Activated naive CD4-positive, alpha-beta T cell treated with anti-CD3 and anti-CD28 coated beads for 36 hours (primary cell): Measurements from ENCODE around the gene OTULINL. TPM values are rescaled to one million over a fixed set of nuclear protein-coding genes. Genes with fewer than 3 reads are reported as not detected.

ENCODE experiments used
- CTCF ChIA-PET: fragments of 350-600 bp; sonication (Branson Sonifier 250); formaldehyde crosslinking; loops from one replicate; lab custom pipeline; 2021; ENCODE audit warnings: antibody characterized with exemption; lab: Charles Lee
- DNase-seq: peaks from one replicate; pipeline ENCODE4 v3.0.0-alpha.2; 2020
- H3K27ac Mint-ChIP-seq: one replicate; pipeline ENCODE4 v1.8.0; 2021; ENCODE audit warnings: mild to moderate bottlenecking, mixed read lengths
- H3K27me3 Mint-ChIP-seq: one replicate; pipeline ENCODE4 v1.8.0; 2021; ENCODE audit warnings: low read depth, mixed read lengths
- H3K36me3 Mint-ChIP-seq: one replicate; pipeline ENCODE4 v1.8.0; 2021; ENCODE audit warnings: low read depth, mixed read lengths
- H3K4me1 Mint-ChIP-seq: one replicate; pipeline ENCODE4 v1.8.0; 2021; ENCODE audit warnings: low read depth, mixed read lengths
- H3K4me3 Mint-ChIP-seq: one replicate; pipeline ENCODE4 v1.8.0; 2021; ENCODE audit warnings: mild to moderate bottlenecking, moderate library complexity, mixed read lengths
- H3K9me3 Mint-ChIP-seq: one replicate; pipeline ENCODE4 v1.8.0; 2021; ENCODE audit warnings: mixed read lengths
- intact Hi-C: fragments of 100-400 bp; cut with micrococcal nuclease; formaldehyde crosslinking; loops from one replicate; pipeline ENCODE4 v1.15.1; 2023
- total RNA-seq, 2 experiments: library from RNA; stranded (reverse); gene quantifications; one replicate each; pipeline ENCODE4 v1.2.3, GENCODE V29; 2021

OTULINL gene
- total RNA-seq, 2 experiments from 2014 or later, result 9.1 to 10.6 TPM

DNA sequence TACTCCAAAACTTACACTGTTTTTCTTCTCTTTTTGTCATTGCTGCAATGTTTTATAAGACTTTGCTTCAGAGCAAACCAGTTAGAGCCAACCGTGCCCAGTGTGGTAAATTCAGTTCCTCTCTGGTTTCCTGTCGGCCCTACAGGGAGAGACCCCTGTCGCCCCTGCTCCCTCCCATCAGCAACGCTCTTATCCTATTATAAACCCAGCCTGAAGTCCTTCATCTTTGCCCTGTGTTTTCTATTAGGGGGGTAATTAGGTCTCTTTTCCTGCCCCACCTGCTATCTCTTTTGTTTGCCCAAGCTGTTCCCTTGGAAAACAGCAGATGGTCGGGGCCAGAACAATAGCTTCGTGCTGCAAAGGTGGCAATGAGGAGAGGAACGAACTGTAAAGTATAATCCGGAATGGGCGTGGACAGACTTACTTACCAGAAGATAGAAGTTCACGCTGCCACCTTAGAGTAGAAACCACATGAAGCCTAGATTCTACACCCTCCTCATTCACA lies 21.4 kb upstream of the OTULINL start:
- Mint-ChIP-seq H3K4me1 (peaks cover 14% of the 10 kb centered on the region), H3K9me3 (no peaks in the 10 kb centered on the region), H3K36me3 (no peaks in the 10 kb centered on the region), H3K27ac (no peak overlapping the region), H3K4me3 (peak overlapping the region; percentile 31), H3K27me3 (no peaks in the 10 kb centered on the region)
- peak; percentile 10 for DNase-seq
- intact Hi-C loops, result no loop called here
- CTCF ChIA-PET, result interaction anchor here (0.8 kb wide), 1 partner anchor 24 kb away, joined by 4 read pairs; no protein-coding TSS in a partner anchor

DNA sequence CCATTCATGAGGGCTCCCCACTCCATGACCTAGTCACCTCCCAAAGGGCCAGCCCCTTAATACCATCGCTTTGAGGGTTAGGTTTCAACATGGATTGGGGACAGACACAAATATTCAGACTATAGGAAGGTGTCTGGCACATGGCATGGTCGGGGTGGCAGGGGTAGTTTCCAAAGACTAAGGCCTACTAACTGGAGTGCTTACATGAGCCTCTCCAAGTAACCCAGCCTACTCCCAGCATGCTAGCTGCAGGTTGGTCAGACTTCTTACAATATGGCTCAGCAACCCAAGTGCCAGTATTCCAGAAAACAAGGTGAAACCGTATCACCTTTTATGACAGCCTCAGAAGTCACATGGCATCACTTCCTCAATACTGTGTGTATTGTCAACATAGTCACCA lies 19.9 kb upstream of the OTULINL start:
- Mint-ChIP-seq H3K36me3 (no peaks in the 10 kb centered on the region), H3K4me3 (no peak overlapping the region)

DNA sequence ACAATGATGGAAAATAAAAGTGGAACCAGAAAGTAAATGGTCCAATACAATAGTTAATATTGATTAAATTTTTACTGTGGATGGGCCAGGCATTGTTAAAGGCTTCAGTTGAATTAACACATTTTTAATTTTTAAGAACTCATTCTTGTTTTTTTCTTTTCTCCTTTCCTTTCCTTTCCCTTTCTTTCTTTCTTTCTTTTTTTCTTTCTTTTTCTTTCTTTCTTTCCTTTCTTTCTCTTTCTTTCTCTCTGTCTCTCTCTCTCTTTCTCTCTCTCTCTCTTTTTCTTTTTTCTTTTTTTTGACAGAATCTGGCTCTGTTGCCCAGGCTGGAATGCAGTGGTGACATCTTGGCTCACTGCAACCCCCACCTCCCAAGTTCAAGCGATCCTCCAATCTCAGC lies 13.3 kb upstream of the OTULINL start:
- Mint-ChIP-seq H3K4me3 (no peak overlapping the region), H3K27ac (no peak overlapping the region), H3K9me3 (no peaks in the 10 kb centered on the region), H3K36me3 (no peaks in the 10 kb centered on the region), H3K4me1 (no peaks in the 10 kb centered on the region), H3K27me3 (no peaks in the 10 kb centered on the region)
- CTCF ChIA-PET, result interaction anchor here (0.7 kb wide), 1 partner anchor 107 kb away, joined by 4 read pairs; no protein-coding TSS in a partner anchor
- intact Hi-C loops, result no loop called here
- no peak for DNase-seq

More for the DNA sequence above, 19.9 kb upstream of the OTULINL start:
- no peak for DNase-seq
- no peak overlapping the region for H3K27ac Mint-ChIP-seq
- H3K9me3 Mint-ChIP-seq, result no peaks in the 10 kb centered on the region
- intact Hi-C loops, result no loop called here
- CTCF ChIA-PET, result interaction anchor here (0.8 to 1.1 kb wide), 2 partner anchors 9 to 147 kb away, joined by 3 to 4 read pairs; no protein-coding TSS in a partner anchor
- H3K27me3 Mint-ChIP-seq, result no peaks in the 10 kb centered on the region
- H3K4me1 Mint-ChIP-seq, result peaks cover 14% of the 10 kb centered on the region

DNA sequence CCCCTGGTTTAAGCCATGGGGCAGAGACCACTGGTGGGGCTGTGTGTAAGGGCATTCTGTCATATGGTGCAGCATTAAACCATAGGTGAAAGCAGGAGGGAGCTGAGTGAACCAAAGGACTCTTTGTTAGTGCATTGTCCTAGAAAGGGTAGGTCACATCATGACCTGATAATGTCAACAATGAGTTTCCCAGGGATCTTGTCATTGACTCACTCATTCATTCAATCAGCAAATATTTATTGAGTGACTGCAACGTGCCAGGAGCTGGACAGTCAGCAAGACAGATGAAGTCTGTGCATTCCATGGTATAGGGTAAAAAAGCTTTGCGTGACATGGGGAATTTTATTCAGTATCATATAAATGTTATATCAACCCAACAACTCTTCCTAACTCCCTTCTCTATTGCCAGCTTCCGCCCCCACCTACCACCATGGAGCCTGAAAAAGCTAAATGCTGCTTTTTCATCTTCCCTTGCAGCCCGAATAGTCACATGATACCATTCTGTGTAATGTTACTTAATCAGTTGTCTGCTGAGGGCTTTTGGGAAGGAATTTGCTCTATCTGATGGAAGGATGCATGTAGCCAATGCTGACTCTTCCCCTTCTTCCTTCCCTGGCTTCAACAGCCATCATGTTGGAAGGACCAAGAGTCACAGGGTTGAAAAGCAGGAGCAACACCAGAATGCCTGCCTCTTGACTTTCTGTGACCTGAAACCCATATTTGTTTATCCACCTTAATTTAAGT lies 11.5 kb upstream of the OTULINL start:
- intact Hi-C loops, result no loop called here

DNA sequence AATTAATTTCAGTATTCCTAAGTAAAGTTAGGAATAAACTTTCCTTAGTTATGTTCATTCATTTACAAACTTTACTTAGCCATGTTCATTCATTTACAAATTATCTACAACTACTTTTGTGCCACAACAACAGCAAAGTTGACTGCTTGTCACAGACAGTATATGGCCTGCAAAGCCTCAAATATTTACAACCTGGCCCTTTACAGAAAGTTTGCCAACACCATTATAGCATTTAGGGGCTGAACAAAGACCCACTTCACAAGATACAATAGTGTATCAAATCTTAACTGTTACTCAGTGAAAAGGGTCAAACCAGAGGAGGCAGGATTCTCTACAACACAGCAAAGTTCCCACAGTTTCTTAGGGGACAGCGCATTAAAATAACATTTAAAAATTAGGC lies 9.7 kb upstream of the OTULINL start:
- H3K36me3 Mint-ChIP-seq, result no peaks in the 10 kb centered on the region
- H3K9me3 Mint-ChIP-seq, result no peaks in the 10 kb centered on the region
- H3K4me3 Mint-ChIP-seq, result no peak overlapping the region
- no peaks in the 10 kb centered on the region for H3K27me3 Mint-ChIP-seq
- intact Hi-C loops, result no loop called here
- DNase-seq, result no peak
- CTCF ChIA-PET, result no interaction called here
- no peak overlapping the region for H3K27ac Mint-ChIP-seq
- H3K4me1 Mint-ChIP-seq, result no peaks in the 10 kb centered on the region

More for the DNA sequence above, 11.5 kb upstream of the OTULINL start:
- no peaks in the 10 kb centered on the region for H3K36me3 Mint-ChIP-seq
- H3K9me3 Mint-ChIP-seq, result no peaks in the 10 kb centered on the region
- no peak overlapping the region for H3K27ac Mint-ChIP-seq
- no peaks in the 10 kb centered on the region for H3K27me3 Mint-ChIP-seq
- H3K4me1 Mint-ChIP-seq, result no peaks in the 10 kb centered on the region
- CTCF ChIA-PET, result interaction anchor here (0.8 to 1.6 kb wide), 3 partner anchors 8 to 60 kb away, joined by 3 to 4 read pairs (median 4); no protein-coding TSS in a partner anchor
- no peak overlapping the region for H3K4me3 Mint-ChIP-seq
- no peak for DNase-seq

DNA sequence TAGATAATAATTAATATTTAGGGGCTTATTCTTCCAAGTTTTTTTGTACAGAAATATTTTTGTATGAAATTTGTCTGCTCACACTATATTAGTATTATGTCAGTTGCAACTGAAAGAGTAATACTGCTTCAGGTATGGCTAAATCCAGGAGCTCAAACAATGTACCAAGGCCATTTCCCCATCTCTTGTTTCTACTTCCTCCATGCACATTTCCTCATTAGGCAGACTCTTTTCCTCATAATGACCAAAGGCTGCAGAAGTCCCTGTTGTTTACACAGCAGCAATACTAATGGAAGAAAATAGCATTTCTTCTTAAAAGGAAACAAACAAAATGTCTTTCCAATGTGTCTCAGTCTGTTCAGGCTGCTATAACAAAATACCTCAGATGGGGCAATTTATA lies 9.2 kb upstream of the OTULINL start:
- no peaks in the 10 kb centered on the region for H3K27me3 Mint-ChIP-seq
- no peak overlapping the region for H3K27ac Mint-ChIP-seq
- no peaks in the 10 kb centered on the region for H3K4me1 Mint-ChIP-seq
- CTCF ChIA-PET, result no interaction called here
- H3K36me3 Mint-ChIP-seq, result no peaks in the 10 kb centered on the region
- H3K4me3 Mint-ChIP-seq, result no peak overlapping the region
- no peak for DNase-seq
- intact Hi-C loops, result no loop called here
- H3K9me3 Mint-ChIP-seq, result no peaks in the 10 kb centered on the region

DNA sequence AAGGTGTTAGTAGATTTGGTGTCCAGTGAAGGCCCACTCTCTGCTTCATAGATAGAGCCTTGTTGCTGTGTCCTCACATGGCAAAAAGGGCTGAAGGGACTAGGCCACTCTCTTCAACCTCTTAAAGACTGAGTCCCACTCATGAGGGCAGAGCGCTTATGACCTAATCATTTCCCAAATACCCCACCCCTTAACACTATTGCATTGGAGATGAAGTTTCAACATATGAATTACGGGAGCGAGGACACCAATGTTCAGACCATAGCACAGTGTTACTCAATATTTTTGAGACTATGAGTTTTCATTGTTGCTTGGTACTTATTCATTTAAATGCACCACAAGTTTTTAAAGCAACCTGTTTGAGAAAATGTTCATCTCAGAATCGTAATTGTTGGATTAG lies 8.8 kb upstream of the OTULINL start:
- no peak for DNase-seq
- Mint-ChIP-seq H3K36me3 (no peaks in the 10 kb centered on the region), H3K9me3 (no peaks in the 10 kb centered on the region), H3K4me3 (no peak overlapping the region), H3K4me1 (no peaks in the 10 kb centered on the region), H3K27me3 (no peaks in the 10 kb centered on the region), H3K27ac (no peak overlapping the region)
- intact Hi-C loops, result no loop called here
- CTCF ChIA-PET, result no interaction called here

DNA sequence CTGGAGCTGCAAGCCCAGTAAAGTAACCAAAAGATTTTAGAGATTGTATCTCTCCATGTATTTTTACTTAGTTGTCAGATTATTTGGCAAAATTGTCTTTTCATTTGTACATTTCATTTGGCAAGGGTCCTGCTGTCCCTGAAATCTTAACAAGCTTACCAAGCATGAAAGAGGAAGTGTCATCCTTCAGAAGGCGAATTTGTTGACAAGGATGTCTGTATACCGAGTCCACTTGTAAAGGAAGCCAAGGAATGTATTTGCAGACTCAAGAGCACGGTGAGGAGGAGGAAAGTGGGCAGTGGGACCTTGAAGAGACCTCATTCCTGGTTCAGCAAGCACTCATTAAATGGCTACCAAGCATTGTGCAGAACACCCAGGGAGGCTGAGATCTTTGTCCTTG lies 7.5 kb upstream of the OTULINL start:
- no peak for DNase-seq
- H3K36me3 Mint-ChIP-seq, result no peaks in the 10 kb centered on the region
- no peak overlapping the region for H3K27ac Mint-ChIP-seq
- H3K4me1 Mint-ChIP-seq, result no peaks in the 10 kb centered on the region
- CTCF ChIA-PET, result interaction anchor here (1.6 kb wide), 1 partner anchor 176 kb away, joined by 4 read pairs; no protein-coding TSS in a partner anchor
- H3K27me3 Mint-ChIP-seq, result no peaks in the 10 kb centered on the region
- intact Hi-C loops, result no loop called here
- H3K4me3 Mint-ChIP-seq, result no peak overlapping the region
- H3K9me3 Mint-ChIP-seq, result no peaks in the 10 kb centered on the region

DNA sequence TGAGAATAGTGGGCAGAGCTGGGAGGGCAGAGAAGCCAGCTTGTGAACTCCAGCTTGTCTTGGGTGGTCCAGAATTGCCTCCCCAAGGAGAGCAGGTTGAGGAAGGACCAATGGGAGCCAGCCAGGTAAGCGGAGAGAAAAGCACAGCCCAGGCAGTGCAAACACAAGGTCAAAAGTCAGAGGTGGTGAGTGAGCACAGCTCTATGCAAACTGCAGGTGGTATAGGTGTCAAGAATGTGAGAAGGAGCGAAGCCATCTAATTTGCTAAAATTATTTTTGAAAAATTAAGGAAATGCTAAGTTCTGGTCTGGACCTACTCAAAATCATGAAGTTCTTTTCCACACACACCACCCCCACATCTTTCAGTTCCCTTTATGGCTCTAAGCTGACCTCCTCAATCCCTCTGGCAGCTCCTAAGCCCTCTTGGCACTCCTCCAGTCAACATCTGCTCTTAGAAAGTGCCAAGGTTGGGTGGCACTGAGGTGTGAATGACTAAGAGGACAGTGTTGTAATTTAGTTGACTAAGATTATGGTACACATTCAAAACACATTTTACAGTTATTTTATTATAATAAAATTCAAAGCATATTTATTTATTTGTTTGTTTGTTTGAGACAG lies 6.6 kb upstream of the OTULINL start:
- intact Hi-C loops, result no loop called here
- no peaks in the 10 kb centered on the region for H3K36me3 Mint-ChIP-seq
- H3K4me1 Mint-ChIP-seq, result no peaks in the 10 kb centered on the region
- no peaks in the 10 kb centered on the region for H3K9me3 Mint-ChIP-seq
- peaks cover 2% of the 10 kb centered on the region for H3K27me3 Mint-ChIP-seq
- no peak overlapping the region for H3K4me3 Mint-ChIP-seq
- CTCF ChIA-PET, result interaction anchor here (1.6 kb wide), 1 partner anchor 177 kb away, joined by 4 read pairs; no protein-coding TSS in a partner anchor
- DNase-seq, result no peak
- H3K27ac Mint-ChIP-seq, result no peak overlapping the region

DNA sequence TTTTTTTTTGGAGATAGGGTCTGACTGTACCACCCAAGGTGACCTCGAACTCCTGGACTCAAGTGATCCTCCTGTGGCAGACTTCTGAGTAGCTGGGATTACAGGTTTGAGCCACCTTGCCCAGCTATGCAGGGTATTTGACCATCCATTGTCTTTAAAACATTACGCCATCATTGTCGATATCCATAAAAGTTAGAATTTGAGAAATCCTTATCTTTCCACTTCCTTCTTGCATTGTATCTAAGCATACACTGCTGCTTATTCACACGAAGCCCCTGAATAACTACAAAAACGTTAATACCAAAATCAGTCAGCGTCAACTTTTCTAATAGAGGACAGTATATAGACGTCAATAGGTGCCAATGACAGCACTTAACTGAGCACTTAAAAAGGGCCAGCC lies 5.4 kb upstream of the OTULINL start:
- H3K36me3 Mint-ChIP-seq, result no peaks in the 10 kb centered on the region
- intact Hi-C loops, result no loop called here
- CTCF ChIA-PET, result interaction anchor here (0.6 kb wide), 1 partner anchor 73 kb away, joined by 3 read pairs; no protein-coding TSS in a partner anchor
- peaks cover 3% of the 10 kb centered on the region for H3K4me1 Mint-ChIP-seq
- no peaks in the 10 kb centered on the region for H3K9me3 Mint-ChIP-seq
- DNase-seq, result no peak
- no peak overlapping the region for H3K4me3 Mint-ChIP-seq
- H3K27ac Mint-ChIP-seq, result no peak overlapping the region
- peaks cover 2% of the 10 kb centered on the region for H3K27me3 Mint-ChIP-seq

DNA sequence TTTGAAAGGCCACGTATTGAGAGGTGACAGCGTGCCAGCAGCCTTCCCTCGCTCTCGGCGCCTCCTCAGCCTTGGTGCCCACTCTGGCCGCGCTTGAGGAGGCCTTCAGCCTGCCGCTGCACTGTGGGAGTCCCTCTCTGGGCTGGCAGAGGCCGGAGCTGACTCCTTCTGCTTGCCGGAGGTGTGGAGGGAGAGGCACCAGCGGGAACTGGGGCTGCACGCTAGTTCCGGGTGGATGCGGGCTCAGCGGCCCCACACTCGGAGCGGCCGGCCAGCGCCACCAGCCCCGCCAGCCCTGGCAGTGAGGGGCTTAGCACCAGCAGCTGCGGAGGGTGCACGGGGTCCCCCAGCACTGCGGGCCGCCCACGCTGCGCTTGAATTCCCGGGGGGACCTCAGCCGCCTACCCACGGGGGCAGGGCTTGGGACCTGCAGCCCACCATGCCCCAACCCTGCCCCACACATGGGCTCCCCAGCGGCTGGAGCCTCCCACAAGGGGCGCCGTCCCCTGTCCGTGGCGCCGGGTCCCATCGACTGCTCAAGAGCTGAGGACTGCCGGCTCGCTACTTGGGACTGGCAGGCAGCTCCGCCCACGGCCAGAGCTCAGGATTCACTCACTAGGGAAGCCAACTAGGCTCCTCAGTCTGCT lies 4.4 kb upstream of the OTULINL start:
- no peaks in the 10 kb centered on the region for H3K36me3 Mint-ChIP-seq

DNA sequence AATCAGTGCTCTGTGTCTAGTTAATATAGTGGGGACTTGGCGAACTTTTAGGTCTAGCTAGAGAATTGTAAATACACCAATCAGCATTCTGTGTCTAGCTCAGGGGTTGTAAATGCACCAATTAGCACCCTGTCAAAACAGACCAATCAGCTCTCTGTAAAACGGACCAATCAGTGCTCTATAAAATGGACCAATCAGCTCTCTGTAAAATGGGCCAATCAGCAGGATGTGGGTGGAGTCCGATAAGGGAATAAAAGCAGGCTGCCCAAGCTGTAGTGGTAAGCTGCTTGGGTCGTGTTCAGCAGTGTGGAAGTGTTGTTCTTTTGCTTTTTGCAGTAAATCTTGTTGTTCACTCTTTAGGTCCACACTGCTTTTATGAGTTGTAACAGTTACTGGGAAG lies 3.6 kb upstream of the OTULINL start:
- H3K9me3 Mint-ChIP-seq, result no peaks in the 10 kb centered on the region
- H3K27ac Mint-ChIP-seq, result no peak overlapping the region
- no peak for DNase-seq
- intact Hi-C loops, result no loop called here
- H3K27me3 Mint-ChIP-seq, result peaks cover 2% of the 10 kb centered on the region
- CTCF ChIA-PET, result interaction anchor here (0.9 to 1.2 kb wide), 3 partner anchors 71 to 173 kb away, joined by 3 read pairs; no protein-coding TSS in a partner anchor
- H3K4me1 Mint-ChIP-seq, result peaks cover 6% of the 10 kb centered on the region
- no peaks in the 10 kb centered on the region for H3K36me3 Mint-ChIP-seq
- no peak overlapping the region for H3K4me3 Mint-ChIP-seq

More for the DNA sequence above, 4.4 kb upstream of the OTULINL start:
- peaks cover 3% of the 10 kb centered on the region for H3K4me1 Mint-ChIP-seq
- CTCF ChIA-PET, result interaction anchor here (0.9 to 1.2 kb wide), 3 partner anchors 71 to 172 kb away, joined by 3 read pairs; no protein-coding TSS in a partner anchor
- H3K27me3 Mint-ChIP-seq, result peaks cover 2% of the 10 kb centered on the region
- no peak for DNase-seq
- H3K9me3 Mint-ChIP-seq, result no peaks in the 10 kb centered on the region
- no peak overlapping the region for H3K4me3 Mint-ChIP-seq
- intact Hi-C loops, result no loop called here
- H3K27ac Mint-ChIP-seq, result no peak overlapping the region
